Regular cardiac myocyte (primary cell): Measurements from ENCODE around the gene KANK3. TPM values are rescaled to one million over a fixed set of nuclear protein-coding genes. Genes with fewer than 3 reads are reported as not detected.

ENCODE experiments used
- total RNA-seq: library from RNA; depleted of rRNA; stranded (reverse); fragments of >200 nt; gene quantifications from 2 replicates; pipeline ENCODE4 v1.2.3, GENCODE V29; 2014

The KANK3 gene
- total RNA-seq: 0.56 and 0.58 TPM in 2 replicates

DNA sequence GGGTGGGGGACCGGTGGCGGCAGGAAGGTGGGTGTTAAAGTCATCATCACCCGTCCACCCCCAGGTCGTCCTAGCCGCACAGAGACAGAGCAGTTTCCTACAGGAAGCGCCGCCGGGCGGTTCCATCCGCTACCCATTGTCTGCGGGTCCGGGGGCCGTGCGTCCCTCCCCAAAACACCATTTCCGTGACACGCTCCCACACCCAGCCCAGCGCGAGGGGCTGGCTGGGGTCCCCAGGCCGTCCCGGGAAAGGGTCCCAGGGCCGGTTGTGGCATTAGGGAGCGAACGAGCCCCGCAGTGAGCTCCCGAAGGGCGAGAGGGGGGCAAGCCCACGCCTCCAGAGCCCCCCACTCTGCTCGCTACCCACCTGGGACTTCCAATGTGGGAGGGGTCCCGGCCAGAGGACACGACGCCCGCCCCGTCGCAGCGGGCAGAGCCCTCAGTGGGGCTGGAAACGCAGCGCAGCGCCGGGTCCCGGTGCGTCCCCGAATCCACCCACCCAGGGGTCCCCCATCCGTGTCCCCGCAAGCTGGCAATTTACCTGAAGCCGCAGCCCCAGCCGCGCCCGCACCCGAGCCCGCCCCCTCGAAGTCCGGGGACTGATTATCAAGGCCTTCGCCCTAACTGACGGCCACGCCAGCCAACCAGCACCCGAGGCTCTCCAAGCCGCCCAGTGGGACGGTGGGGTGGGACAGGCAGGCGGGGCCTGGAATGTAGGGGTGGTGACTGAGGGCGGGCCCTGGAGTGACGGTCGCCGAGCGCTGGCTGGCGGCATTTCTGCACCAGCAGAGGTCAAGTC is at the start of gene KANK3:
TSS of gene KANK3 (minus strand) at position 579 of the 799 bp plus-strand sequence. CDS start 5,434 bp downstream, outside the sequence.

DNA sequence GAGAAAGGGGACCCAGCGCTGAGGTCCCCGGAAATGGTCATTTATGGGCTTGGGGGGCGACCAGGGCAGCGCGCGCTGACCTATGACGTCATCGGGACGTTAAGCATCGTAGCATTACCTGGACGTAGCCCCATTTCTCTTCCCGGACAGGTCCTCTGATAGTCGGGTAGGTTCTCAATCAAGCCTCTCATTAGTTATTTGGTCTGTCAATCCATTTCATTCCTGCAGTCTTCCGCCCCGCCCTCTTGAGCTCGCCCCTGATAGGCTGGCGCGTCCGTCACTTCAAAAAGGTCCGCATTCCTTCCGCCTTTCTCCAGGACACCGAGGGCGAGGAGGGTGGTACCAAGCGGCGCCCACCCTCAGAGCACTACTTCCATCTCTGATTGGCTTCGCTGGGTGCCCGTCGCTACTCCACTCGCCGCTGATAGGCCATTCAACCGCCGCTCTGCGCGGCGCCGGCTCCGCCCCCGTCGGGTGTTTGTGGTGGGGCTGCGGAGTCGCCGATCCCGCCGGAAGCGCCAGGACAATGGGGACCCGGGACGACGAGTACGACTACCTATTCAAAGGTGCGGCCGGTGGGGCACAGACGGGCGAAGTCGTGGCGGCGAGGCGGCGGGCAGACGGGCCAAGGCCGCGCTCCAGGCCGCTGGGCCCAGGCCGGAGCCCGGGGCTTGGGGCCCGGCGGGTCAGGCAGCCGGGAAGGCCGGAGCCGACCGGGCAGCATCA is 47.0 kb upstream of the KANK3 start, which contains the start of gene RAB11B:
TSS of gene RAB11B (plus strand) at position 470 of the 726 bp plus-strand sequence. CDS start at position 527, 57 bp downstream.

DNA sequence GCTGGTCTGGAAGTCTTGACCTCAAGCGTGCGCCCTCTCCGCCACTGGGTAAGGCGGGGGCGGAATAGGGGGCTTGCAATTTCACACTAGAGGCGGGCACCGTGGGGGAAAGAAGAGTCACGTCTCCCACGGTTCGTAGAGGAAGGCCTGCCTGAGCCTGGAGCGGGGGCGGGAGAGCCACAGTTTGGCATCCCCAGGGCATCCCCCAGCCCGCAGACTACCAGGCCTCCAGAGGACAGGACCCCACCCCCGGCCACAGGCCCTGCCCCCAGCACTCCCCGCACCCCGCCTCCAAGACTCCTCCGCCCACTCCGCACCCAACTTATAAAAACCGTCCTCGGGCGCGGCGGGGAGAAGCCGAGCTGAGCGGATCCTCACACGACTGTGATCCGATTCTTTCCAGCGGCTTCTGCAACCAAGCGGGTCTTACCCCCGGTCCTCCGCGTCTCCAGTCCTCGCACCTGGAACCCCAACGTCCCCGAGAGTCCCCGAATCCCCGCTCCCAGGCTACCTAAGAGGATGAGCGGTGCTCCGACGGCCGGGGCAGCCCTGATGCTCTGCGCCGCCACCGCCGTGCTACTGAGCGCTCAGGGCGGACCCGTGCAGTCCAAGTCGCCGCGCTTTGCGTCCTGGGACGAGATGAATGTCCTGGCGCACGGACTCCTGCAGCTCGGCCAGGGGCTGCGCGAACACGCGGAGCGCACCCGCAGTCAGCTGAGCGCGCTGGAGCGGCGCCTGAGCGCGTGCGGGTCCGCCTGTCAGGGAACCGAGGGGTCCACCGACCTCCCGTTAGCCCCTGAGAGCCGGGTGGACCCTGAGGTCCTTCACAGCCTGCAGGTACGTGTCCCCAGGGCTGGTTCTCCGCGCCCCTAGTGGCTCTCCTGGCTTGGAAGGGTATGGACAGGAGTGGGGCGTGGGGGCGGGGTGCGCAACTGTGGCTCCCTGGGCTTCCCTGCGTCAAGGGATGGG is 21.0 kb upstream of the KANK3 start, which contains the start of gene ANGPTL4:
TSS of gene ANGPTL4 (plus strand) at position 353 of the 969 bp plus-strand sequence. CDS start at position 520, 167 bp downstream.

DNA sequence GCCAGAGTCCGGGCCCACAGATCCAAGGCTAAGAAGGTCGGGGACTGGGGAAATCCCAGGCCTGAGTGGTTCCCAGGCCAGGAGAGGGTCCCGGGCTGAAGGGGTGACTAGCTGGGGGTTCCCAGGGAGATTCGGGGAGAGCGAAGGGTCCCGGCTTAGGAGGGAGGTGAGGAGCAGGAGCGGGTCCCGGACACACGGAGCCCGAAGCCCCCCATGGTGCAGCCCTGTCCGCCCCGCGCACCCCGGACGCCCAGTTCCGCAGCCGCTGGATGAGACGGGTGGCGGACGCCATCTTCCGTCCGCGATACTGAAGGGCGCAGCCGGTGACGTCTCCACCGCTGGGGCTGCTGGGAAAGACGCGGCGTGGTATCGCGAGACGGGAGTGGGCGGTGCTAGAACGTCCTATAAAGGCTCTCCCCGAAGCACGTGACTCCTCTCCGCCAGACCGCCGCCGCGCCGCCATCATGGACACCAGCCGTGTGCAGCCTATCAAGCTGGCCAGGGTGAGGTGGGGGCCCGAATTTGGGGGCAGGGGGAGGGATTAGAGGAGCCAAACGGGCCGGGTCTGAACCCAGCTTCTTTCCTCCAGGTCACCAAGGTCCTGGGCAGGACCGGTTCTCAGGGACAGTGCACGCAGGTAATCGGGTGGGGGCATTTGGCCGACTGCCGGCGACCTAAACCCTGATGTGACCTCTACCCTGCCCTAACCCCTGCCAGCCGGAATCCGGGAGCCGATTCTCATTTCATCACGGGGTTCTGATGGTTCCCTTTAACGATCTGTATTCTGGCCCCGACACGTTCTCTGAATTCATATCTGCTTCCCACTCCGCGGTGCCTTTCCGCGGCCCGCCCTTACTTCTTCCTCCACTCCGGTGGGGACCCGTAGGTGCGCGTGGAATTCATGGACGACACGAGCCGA is 21.7 kb downstream of the KANK3 start, which contains the start of the genes NDUFA7 and RPS28:
TSS of gene NDUFA7 (minus strand) at position 309 of the 919 bp plus-strand sequence. CDS start at position 292, 17 bp downstream.
TSS of gene RPS28 (plus strand) at position 430 of the 919 bp plus-strand sequence. CDS start at position 465, 35 bp downstream.

DNA sequence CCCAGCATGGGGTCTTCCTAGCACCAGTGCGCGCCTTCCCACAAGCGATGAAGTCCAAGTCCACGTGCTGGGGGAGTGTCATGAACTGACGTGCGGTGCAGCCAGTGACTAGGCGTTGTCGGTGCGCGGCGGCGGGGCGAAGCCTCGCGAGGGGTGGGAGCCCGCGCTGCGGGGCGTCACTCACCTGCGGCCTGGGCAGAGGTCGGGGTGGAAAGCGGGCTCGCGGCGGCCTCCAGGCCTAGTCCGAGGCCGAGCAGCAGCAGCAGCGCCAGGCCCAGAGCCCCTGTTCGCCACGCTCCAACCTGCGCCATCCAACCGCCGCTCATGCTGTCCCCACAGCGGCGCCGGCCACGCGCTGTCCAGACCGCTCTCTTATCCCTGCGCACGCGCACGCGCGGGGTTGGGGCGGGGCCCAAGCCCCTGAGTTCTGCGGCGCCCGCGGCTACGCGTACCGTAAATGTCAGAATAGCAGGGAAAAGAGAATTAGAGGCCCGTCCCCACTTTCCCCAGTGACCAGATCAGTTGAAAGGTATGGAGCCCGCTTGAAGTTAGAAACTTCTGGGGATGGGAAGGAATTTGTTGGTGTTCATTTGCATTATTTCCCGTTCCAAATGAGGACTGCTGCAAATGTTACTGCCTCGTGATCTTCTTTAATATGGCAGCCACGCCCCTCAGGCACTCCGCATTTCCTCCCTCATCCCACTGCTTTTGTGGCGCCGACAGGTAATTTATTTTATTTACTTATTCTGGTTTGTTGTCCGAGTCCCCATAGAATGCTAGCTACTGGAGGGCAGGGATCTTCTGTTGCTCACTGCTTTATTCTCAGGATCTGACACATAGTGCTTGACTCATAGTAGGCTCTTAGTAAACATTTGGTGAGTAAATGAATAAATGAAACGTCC is 34.8 kb downstream of the KANK3 start, which contains the start of gene CD320:
TSS of gene CD320 (minus strand) at position 394 of the 902 bp plus-strand sequence. CDS start at position 326, 68 bp downstream.

Other genes with a start within 250 kb of the KANK3 start
- under 0.01 TPM in 1 of 2 replicates, not detected in the other for gene FBN3, start 193.7 kb downstream of the KANK3 start, total RNA-seq
- gene CERS4, start 133.9 kb downstream of the KANK3 start, total RNA-seq: 3.1 and 16.1 TPM in 2 replicates
- 21.7 and 32.7 TPM in 2 replicates for gene CD320, start 34.9 kb downstream of the KANK3 start, total RNA-seq
- 14.7 and 16.9 TPM in 2 replicates for gene NDUFA7, start 21.9 kb downstream of the KANK3 start, total RNA-seq
- 276 and 664 TPM in 2 replicates for gene RPS28, start 21.8 kb downstream of the KANK3 start, total RNA-seq
- gene ANGPTL4, start 20.9 kb upstream of the KANK3 start, total RNA-seq: 26.1 and 132 TPM in 2 replicates
- gene RAB11B, start 47.1 kb upstream of the KANK3 start, total RNA-seq: 29.5 and 34.7 TPM in 2 replicates
- gene MARCHF2, start 70.0 kb upstream of the KANK3 start, total RNA-seq: 64.0 and 167 TPM in 2 replicates
- 26.5 and 117 TPM in 2 replicates for gene HNRNPM, start 101.7 kb upstream of the KANK3 start, total RNA-seq
- gene PRAM1, start 159.4 kb upstream of the KANK3 start, total RNA-seq: not detected in 2 replicates
- gene ZNF414, start 170.9 kb upstream of the KANK3 start, total RNA-seq: 2.5 and 4.8 TPM in 2 replicates
- 0.19 and 0.28 TPM in 2 replicates for gene MYO1F, start 234.2 kb upstream of the KANK3 start, total RNA-seq